Activated CD4-positive, alpha-beta T cell treated with anti-CD3 and anti-CD28 coated beads for 48 hours (primary cell): ENCODE results near the gene OSTC.
"Not testable (repeated sequence)": the region's sequence is repeated elsewhere in the genome, so short reads cannot be mapped to it uniquely, and the experiment has no call there.

ENCODE experiments used
- DNase-seq: peaks from one replicate; pipeline ENCODE4 v3.0.0-alpha.2; 2020

The OSTC gene

GRCh38 chr4:108649863-108650211, 562 bp upstream of the OSTC start:
- no peak for DNase-seq

DNA sequence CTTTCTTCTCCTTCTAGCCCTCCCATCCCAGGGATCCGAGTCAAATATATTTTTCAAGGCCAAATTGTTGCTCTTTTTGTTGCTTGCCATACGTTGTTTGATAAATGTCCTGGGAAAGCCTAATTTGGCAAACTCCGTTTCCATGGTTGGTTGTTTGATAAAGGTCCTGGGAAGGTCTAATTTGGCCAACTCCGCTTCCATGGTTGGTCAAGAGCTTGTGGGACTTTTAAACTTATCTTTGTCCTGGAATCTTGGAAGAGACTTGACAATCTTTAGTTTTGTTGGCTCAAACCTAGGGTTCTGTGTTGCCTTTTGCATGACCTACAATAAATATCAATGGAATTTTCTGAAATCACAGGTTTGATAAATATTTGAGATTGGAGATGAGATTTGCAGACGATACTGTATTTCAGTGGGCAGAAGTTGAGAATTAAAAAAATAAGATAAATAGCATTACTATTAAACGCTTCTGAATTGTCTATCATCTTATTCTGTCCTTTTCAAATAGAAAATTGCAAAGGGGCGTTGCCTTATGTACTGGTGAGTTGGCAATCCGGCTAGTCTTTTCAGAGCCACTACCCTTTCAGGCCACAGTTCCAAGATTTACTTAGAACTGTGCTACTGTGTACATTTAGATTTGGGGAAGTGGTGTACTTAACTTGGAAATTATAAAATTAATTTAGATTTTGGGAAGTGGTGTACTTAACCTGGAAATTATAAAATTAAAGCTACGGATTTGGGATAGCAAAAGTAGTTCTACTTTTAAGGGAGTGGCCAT, 804 bp downstream of the OSTC start:
- DNase-seq, result no peak

GRCh38 chr4:108662629-108663028, 12.2 kb downstream of the OSTC start:
- DNase-seq, result no peak

- no peak for DNase-seq
Measured at GRCh38 chr4:108674356-108674977, 24.1 kb downstream of the OSTC start.

DNA sequence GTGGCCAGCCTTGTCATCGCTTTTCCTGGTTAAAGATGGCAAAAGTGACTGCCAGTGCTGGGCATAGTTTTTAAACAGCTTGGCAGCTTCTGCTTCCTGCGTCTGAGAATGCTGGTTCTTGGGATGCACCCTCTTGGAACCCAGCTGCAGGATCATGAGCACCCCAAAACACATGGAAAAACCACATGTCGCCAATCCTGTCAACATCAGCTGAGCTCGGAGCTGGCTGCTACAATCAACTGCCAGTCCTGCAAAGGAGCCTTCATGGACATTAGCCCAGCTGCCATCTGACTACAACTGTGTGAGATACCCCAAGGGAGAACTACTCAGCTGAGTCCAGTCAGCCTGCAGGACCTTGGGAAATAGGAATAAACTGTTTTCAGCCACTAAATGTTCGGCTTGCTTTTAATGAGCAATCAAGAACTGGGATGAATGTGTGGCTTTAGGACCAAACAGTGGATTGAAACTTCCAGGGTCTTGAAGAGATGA, 31.0 kb downstream of the OSTC start:
- no peak for DNase-seq

DNA sequence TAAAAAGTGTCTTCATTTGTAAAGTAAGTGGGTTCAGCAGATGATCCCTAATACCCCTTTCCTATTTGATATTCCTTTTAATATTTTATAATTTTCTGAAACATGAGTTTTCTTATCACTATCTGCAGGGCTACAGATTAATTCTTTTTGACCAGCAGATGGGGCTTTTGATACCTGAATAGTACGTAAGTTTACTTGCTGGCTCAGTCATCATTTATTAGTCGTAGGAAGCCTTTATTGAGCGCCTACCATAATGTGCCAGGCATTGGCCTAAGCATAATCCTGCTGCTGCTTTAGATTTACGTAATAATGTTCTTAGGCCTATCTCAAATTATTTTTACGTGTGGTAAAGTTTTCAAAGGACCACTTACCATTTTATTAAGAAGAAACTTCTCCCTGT, 33.1 kb downstream of the OSTC start:
- DNase-seq, result no peak

DNA sequence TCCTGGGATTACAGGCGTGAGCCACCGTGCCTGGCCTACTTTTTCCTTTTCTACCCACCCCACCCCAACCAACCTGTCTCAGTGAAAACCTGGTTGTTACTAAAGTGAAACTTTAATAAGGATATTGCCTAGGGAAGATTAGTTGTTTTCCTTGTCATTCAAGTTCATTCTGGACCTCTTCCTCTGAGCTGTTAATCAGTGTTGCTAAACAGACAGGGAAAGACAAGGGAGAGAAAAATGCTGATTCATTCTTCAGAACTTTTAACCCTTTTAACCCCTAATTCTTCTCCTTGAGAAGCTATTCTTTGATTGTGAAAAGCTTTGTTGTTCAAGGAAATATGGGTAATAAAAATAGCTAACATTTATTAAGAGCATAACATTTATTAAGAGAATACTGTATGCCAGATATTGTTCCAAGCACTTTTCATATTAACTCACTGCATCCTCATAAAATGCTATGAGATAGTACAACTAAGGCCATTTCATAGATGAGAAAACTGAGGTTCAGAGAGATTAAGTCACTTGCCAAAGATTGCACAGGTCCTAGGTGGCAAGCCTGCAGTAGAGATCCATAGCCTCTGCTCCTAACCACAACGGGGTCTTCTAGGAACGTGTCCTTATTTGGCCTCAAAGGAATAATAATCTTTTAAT, 34.8 kb downstream of the OSTC start:
- DNase-seq, result no peak

DNA sequence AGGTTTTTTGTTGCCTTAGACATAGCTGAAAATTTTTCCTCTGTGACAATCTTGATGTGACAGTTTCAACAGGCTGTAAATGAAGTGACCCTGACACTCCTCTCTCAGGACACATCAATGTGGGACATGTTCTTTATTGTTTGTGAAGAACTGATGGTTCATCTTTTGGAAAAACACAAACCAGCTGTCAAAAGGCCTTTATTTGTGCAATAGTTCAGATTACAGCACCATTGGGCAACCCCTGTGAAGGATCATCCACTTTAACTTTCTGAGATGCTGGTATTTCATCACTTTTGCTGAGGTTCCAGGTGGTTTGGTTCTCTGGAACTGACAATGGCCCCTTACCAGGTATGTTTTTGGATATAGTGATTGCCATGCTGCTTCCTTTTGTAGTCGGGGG, 40.3 kb downstream of the OSTC start:
- no peak for DNase-seq

DNA sequence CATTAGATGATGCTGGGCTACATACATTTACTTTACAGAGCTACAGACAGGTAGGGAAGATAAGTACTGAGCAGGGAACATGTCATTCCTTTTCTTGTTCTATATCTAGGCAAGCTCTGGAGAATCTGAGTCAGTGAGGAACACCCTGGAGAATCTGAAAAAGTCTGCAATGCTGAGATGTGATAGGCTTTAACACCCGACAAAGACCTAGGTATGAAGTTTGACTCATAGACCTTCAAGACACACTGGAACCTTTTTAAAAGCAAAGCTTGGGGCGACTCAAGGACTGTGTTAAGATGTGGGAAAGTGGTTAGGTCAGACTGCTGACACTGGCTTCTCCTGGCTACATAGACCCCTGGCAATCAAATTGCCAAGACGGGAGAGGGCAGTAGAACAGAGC, 42.8 kb downstream of the OSTC start:
- DNase-seq, result no peak

GRCh38 chr4:108693819-108694218, 43.4 kb downstream of the OSTC start:
- DNase-seq, result no peak

DNA sequence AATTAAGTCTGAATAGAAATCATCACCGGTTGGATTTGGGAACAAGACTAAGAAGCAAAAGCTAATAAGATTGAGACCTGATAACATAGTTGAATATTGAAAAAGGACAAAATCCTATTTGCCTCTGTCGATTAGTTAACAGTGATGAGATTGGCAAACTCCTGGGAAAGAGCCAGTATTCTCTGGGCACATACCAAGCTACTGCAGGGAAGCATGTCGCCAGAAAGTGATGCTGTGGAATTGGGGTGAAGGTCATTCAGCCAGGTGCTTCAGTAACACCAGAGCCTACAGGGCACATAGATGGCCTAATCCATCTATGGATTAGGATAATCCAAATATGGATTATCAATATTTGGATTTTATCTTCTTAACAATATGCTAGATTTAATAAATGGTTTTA, 44.0 kb downstream of the OSTC start:
- DNase-seq, result no peak

- no peak for DNase-seq
Measured at GRCh38 chr4:108695062-108695461, 44.7 kb downstream of the OSTC start.

- DNase-seq, result no peak
Measured at GRCh38 chr4:108696160-108696559, 45.8 kb downstream of the OSTC start.

- no peak for DNase-seq
Measured at GRCh38 chr4:108700081-108700757, 49.8 kb downstream of the OSTC start.

DNA sequence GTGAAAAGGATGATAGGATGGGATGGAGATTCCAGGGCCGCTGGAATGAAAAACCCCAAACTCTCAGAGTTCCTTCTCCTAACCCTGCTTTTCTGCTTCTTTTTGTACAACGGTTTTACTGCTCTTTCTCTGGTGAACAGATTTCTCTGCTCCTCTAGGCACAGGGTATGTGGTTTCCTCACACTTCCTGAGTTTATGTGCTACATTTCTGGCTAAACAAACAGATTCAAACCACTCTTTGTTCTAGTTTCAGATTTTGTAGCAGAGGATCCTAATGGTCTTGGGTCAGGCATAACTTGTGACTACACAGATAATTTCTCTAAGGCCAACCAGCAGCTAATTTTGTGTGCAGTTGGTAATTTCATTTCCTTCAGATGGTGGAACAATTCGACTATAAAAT, 52.6 kb downstream of the OSTC start:
- DNase-seq, result no peak

GRCh38 chr4:108703370-108703769, 53.0 kb downstream of the OSTC start:
- no peak for DNase-seq

GRCh38 chr4:108703966-108704365, 53.6 kb downstream of the OSTC start:
- DNase-seq, result no peak

DNA sequence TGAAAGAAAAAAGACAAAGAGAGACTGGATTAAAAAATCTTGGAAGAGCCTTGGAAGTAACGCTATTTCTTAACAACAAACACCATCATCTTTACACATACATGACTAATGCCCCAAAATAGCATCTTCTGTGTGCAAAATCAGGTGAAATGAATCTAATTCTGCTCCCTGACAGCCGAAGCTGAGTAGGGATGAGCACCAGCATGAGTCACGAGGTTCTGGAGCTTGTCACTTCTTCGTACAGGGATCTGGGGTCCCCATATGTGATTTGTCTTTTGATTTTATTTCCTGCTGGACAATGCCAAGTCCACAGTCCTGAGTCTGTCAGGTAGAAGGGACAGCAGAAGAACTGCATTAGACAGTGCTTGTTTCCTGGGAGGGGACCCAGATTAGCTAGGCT, 55.9 kb downstream of the OSTC start:
- DNase-seq, result no peak

- no peak for DNase-seq
Measured at GRCh38 chr4:108709234-108709633, 58.8 kb downstream of the OSTC start.

GRCh38 chr4:108709722-108710121, 59.3 kb downstream of the OSTC start:
- no peak for DNase-seq

- DNase-seq, result not testable (repeated sequence)
Measured at GRCh38 chr4:108710578-108710977, 60.2 kb downstream of the OSTC start.

GRCh38 chr4:108714880-108715279, 64.5 kb downstream of the OSTC start:
- no peak for DNase-seq

DNA sequence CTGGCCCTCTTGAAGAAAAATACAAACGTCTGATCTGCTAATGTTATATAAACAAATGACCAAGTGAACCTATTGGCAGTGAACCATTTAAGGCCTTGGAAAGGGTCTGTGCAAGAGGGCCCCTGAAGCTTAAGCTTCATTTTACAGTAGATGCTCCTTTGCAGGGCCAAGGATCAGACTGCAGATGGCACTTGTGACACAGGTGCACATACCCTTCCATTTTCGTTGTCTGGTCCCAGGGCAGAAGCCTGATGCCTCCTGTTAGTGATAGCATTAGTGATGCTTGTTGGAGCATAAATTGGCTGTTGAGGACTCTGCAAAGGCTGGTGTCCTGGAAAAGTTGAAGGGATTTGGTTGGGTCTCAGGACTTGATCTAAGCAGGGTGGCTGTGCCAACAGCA, 65.9 kb downstream of the OSTC start:
- DNase-seq, result no peak

DNA sequence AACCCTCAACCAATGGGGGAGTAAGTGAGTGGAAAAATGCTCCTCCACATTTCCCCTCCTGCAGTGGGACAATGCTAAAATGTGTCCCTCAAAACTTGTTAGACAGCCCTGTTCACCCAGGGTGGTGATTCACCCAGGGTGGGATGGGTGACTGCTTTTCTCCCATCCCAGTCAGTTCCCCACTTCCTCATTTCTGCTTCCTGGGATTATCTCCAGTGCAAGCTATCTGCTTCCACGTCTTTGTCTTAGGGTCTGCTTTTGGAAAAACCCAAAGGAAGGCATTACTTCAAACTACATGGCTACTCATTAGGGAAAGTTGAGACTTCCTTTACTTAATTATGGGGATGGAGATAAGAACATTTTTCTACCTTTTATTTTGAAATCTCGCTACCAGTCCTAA, 67.0 kb downstream of the OSTC start:
- DNase-seq, result no peak
